HCT116 (cell line): ENCODE measurements around the gene DIP2C. TPM values are rescaled to one million over a fixed set of nuclear protein-coding genes. Genes with fewer than 3 reads are reported as not detected.

Experiments
- ATAC-seq: fragments of 200-7000 bp; cut with Tn5 transposase; 2 replicates; pipeline ENCODE4 v1.9.1; 2020; ENCODE audit warnings: mild to moderate bottlenecking, moderate library complexity
- BruUV-seq: library from RNA; stranded (reverse); fragments of 400-500 nt; replicated peaks from 2 replicates; lab custom pipeline; 2021; lab: Mats Ljungman, UMichigan
- CTCF ChIA-PET: fragments of 300-600 bp; sonication (Branson Sonifier 250); formaldehyde crosslinking; loops from one replicate; lab custom pipeline; 2021; ENCODE audit warnings: antibody characterized with exemption; lab: Charles Lee
- POLR2A ChIA-PET: fragments of 300-600, 350-600 bp; sonication (Branson Sonifier 250); formaldehyde crosslinking; loops from one replicate; lab custom pipeline; 2021; ENCODE audit warnings: antibody characterized with exemption; lab: Charles Lee
- RAD21 ChIA-PET, 2 experiments: fragments of 300-600 bp; sonication (Branson Sonifier 250); formaldehyde crosslinking; loops; one replicate each; lab custom pipeline; 2023; ENCODE audit warnings: low total read pairs in 2 of 2; ENCODE audit not compliant: uncharacterized antibody in 2 of 2, unreplicated experiment in 2 of 2, low non-redundant PET in 1 of 2; lab: Charles Lee
- DNase-seq: peaks from one replicate; pipeline ENCODE4 v3.0.0-alpha.2; 2010; ENCODE audit warnings: low read depth, low spot score
- H2AFZ ChIP-seq: fragments of 200-600 bp; shearing (Covaris generic), sonication (generic); 2 replicates; pipeline ENCODE4 v1.6.1; 2017; ENCODE audit warnings: low read depth, mixed run types, mixed read lengths, antibody characterized with exemption, low read length; ENCODE audit not compliant: poor library complexity, severe bottlenecking
- H3K27ac ChIP-seq: 2 replicates; pipeline ENCODE4 v1.5.1; 2012; ENCODE audit warnings: low read depth, low read length
- H3K27me3 ChIP-seq: fragments of 200-600 bp; sonication (generic); 2 replicates; pipeline ENCODE4 v1.6.1; 2016; ENCODE audit warnings: mixed run types, low read length, mixed read lengths; ENCODE audit not compliant: insufficient read depth
- H3K36me3 ChIP-seq, 2 experiments: fragments of 200-500 bp in 1 of 2; fragments of 200-600 bp in 1 of 2; sonication (Bioruptor generic) in 1 of 2; sonication (generic) in 1 of 2; 2 replicates each; pipeline versions ENCODE4 v1.5.1 to v1.6.1; 2014 to 2016; ENCODE audit warnings: low read length in 2 of 2, inconsistent platforms in 1 of 2, mixed read lengths in 1 of 2, mixed run types in 1 of 2; ENCODE audit not compliant: insufficient read depth in 2 of 2, control insufficient read depth in 1 of 2
- H3K4me1 ChIP-seq, 2 experiments: fragments of 200-600 bp in 1 of 2; sonication (generic) in 1 of 2; 2 replicates each; pipeline versions ENCODE4 v1.5.1 to v1.6.1; 2012 to 2017; ENCODE audit warnings: low read length in 2 of 2, inconsistent platforms in 1 of 2, mild to moderate bottlenecking in 1 of 2, mixed read lengths in 1 of 2, mixed run types in 1 of 2, moderate library complexity in 1 of 2; ENCODE audit not compliant: insufficient read depth in 2 of 2, control insufficient read depth in 1 of 2
- H3K4me2 ChIP-seq: fragments of 200-600 bp; sonication (generic); 2 replicates; pipeline ENCODE4 v1.6.1; 2017; ENCODE audit warnings: mixed run types, low read length, mixed read lengths
- H3K4me3 ChIP-seq, 2 experiments: fragments of 200-600 bp in 1 of 2; sonication (generic) in 1 of 2; replicated peaks in 1 of 2; 2 replicates each; pipeline ENCODE4 v1.5.1; 2011 to 2016; ENCODE audit warnings: low read length in 2 of 2, control low read depth in 1 of 2, low read depth in 1 of 2, mild to moderate bottlenecking in 1 of 2, mixed read lengths in 1 of 2, mixed run types in 1 of 2
- H3K79me2 ChIP-seq: fragments of 200-600 bp; sonication (generic); 2 replicates; pipeline ENCODE4 v1.6.1; 2017; ENCODE audit warnings: mild to moderate bottlenecking, mixed run types, low read length, moderate library complexity, mixed read lengths; ENCODE audit not compliant: insufficient read depth
- H3K9ac ChIP-seq: fragments of 200-600 bp; sonication (generic); 2 replicates; pipeline ENCODE4 v1.6.1; 2016; ENCODE audit warnings: low read length, mixed read lengths
- H3K9me2 ChIP-seq: fragments of 200-600 bp; sonication (generic), shearing (Covaris generic); 2 replicates; pipeline ENCODE4 v1.6.1; 2017; ENCODE audit warnings: mixed run types, mild to moderate bottlenecking, moderate library complexity; ENCODE audit not compliant: insufficient read depth
- H3K9me3 ChIP-seq, 2 experiments: fragments of 200-500 bp in 1 of 2; fragments of 200-600 bp in 1 of 2; sonication (Bioruptor generic) in 1 of 2; sonication (generic) in 1 of 2; 2 replicates each; pipeline ENCODE4 v1.6.1; 2014 to 2017; ENCODE audit warnings: low read length in 2 of 2, mixed read lengths in 2 of 2, inconsistent platforms in 1 of 2, low read depth in 1 of 2, mild to moderate bottlenecking in 1 of 2, mixed run types in 1 of 2, moderate library complexity in 1 of 2; ENCODE audit not compliant: control insufficient read depth in 1 of 2, insufficient read depth in 1 of 2
- H4K20me1 ChIP-seq: fragments of 200-600 bp; sonication (generic), shearing (Covaris generic); 2 replicates; pipeline ENCODE4 v1.6.1; 2017; ENCODE audit warnings: mixed run types, mild to moderate bottlenecking, moderate library complexity; ENCODE audit not compliant: insufficient read depth
- CEBPB ChIP-seq: IDR thresholded peaks from 2 replicates; pipeline ENCODE4 v1.6.1; 2012; ENCODE audit warnings: low read depth
- EZH2 ChIP-seq: fragments of 200-600 bp; sonication (generic); IDR thresholded peaks from 2 replicates; pipeline ENCODE4 v1.6.1; 2017; ENCODE audit warnings: antibody characterized with exemption, mixed run types
- FOSL1 ChIP-seq: IDR thresholded peaks from 2 replicates; pipeline ENCODE4 v1.6.1; 2012; ENCODE audit warnings: low read depth
- RAD21 ChIP-seq: IDR thresholded peaks from 2 replicates; pipeline ENCODE4 v1.6.1; 2012; ENCODE audit warnings: low read depth, mild to moderate bottlenecking
- SRF ChIP-seq: IDR thresholded peaks from 2 replicates; pipeline ENCODE4 v1.6.1; 2012; ENCODE audit warnings: low read depth
- TCF7L2 ChIP-seq: IDR thresholded peaks from 2 replicates; pipeline ENCODE4 v1.7.0; 2011; ENCODE audit warnings: borderline replicate concordance, inconsistent platforms; ENCODE audit not compliant: insufficient read depth, insufficient read length; ENCODE audit errors: extremely low read depth
- YY1 ChIP-seq: IDR thresholded peaks from 2 replicates; pipeline ENCODE4 v1.6.1; 2011; ENCODE audit warnings: low read length, low read depth, moderate library complexity, mild to moderate bottlenecking; ENCODE audit not compliant: insufficient replicate concordance; ENCODE audit errors: extremely low read depth
- ZFX ChIP-seq: fragments of 450-650 bp; IDR thresholded peaks from 2 replicates; pipeline ENCODE4 v1.6.1; 2017
- ZNF274 ChIP-seq: fragments of 200-500 bp; sonication (Bioruptor generic); IDR thresholded peaks from 2 replicates; pipeline ENCODE4 v1.6.1; 2014; ENCODE audit warnings: mild to moderate bottlenecking, low read depth, low read length, inconsistent platforms
- intact Hi-C: fragments of 100-400 bp; cut with micrococcal nuclease; formaldehyde crosslinking; loops from 2 replicates; pipeline ENCODE4 v1.10.0; 2022
- total RNA-seq: library from RNA; stranded (reverse); gene quantifications from one replicate; pipeline ENCODE4 v1.2.1, GENCODE V29; 2021; ENCODE audit not compliant: unreplicated experiment
- TF ChIP-seq, protein P1 (sequence below): IDR thresholded peaks from 2 replicates; pipeline ENCODE4 v1.6.1; 2012
- TF ChIP-seq, protein P2 (sequence below): IDR thresholded peaks from 2 replicates; pipeline ENCODE4 v1.6.1; 2012

The DIP2C gene
- total RNA-seq, 1 experiment from 2014 or later: 15.4 TPM

DNA sequence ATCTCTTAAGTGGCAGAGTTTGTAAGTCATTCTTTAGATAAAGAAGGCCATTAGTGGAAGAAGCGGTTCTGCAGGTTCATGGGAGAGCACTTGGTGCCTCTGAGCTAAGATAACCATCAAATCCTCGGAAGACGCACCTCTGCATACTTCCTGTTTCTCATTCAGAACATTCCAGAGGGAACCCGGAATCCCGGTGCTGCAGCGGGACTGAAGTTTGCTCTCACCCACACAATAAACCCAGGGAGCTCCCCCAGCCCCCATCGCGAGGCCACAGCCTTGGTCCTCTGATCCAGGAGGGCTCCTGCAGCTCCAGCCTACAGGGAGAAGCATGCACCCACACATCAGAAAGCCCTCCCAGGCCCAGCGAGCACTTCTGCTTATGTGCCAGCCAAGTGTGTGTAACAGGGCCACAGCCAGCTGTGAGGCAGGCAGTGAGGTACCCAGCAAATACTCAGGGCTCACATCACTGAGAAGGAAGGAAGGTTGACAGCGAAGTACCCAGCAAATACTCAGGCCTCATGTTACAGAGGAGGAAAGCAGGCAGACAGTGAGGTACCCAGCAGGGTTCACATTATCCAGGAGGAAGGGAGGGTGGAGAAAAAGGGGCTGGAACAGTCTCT lies 142.4 kb downstream of the DIP2C start (continued):
- TF ChIP-seq TCF7L2 (no peak), SRF (no peak), ZFX (no peak)
- TF ChIP-seq, protein P1, sequence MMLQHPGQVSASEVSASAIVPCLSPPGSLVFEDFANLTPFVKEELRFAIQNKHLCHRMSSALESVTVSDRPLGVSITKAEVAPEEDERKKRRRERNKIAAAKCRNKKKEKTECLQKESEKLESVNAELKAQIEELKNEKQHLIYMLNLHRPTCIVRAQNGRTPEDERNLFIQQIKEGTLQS: no peak

DNA sequence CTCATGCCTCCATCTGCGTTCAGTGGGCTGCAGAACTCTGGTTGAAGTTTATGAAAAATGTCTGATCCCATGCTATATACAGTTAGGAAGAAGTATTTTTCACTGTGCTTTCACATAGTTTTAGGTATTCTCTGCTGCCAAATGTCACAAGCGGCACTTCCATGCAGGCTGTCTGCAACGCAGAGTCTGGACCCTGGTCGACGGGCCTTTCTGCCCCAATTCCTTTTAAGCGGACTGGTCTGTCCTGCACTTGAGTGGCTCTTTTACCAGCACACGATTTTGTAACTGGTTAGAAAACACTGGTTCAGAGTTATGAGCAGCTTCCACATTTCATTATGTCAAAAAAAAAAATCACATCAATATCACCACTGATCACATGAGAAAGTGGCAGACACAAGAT lies 143.0 kb downstream of the DIP2C start:
- H4K20me1 ChIP-seq: no peaks in the 10 kb centered on the region
- no peak overlapping the region for H3K4me2 ChIP-seq
- ChIA-PET CTCF (no interaction called here), POLR2A (no interaction called here)
- no peak for TF ChIP-seq YY1
- TF ChIP-seq, all 23 proteins: peak for 0
- peaks cover 7% of the 10 kb centered on the region in 2 experiments; a peak in 2 of 4 replicates for H3K4me1 ChIP-seq
- intact Hi-C loops: no loop called here
- H3K27ac ChIP-seq: no peak overlapping the region
- H3K79me2 ChIP-seq: no peaks in the 10 kb centered on the region
- BruUV-seq: no TSS peak
- no peak overlapping the region for H3K4me3 ChIP-seq
- H3K9ac ChIP-seq: no peak overlapping the region
- RAD21 ChIA-PET: no interaction called here
- no peaks in the 10 kb centered on the region for H3K27me3 ChIP-seq
- no peaks in the 10 kb centered on the region for H3K36me3 ChIP-seq
- no peak overlapping the region for H2AFZ ChIP-seq
- no peak for ATAC-seq
- no peaks in the 10 kb centered on the region for H3K9me2 ChIP-seq
- H3K9me3 ChIP-seq: no peaks in the 10 kb centered on the region
- DNase-seq: no peak

DNA sequence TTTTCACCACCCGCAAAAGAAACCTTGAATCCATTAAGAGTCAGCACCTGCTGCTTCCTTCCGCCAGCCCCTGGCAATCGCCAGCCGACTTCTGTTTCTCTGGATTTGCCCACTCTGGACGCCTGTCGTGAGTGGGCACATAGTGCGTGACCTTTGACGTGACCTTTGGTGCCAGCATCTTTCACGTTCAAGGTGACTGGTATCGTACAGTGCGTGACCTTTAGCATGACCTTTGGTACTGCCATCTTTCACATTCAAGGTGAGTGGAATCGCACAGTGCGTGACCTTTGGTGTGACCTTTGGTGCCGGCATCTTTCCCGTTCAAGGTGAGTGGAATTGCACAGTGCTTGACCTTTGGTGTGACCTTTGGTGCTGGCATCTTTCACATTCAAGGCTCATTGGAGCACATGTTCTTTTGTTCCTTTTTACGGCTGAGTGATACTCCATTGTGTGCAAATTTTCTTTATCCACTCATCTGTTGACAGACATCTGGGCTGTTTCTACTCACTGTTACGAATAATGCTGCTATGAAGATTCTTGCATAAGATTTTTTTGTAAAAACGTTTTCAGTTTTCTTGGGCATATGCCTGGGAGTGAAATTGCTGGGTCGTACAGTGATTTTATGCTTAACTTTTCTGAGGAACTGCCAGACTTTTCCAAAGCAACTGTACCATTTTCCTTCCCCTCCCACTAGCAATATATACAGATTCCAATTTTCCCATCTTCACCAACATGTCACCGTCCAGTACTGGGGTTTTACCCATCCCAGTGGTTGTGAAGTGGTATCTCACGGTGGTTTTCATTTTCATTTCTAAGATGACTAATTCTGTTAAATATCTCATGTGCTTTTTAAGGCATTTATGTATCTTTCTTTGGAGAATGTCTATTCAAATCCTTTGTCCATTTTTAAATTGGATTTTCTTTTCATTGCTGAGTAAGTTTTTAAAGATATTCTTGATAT lies 145.3 kb downstream of the DIP2C start:
- no peak overlapping the region for H3K9ac ChIP-seq
- BruUV-seq: no TSS peak
- H3K79me2 ChIP-seq: no peaks in the 10 kb centered on the region
- ChIA-PET POLR2A (no interaction called here), RAD21 (no interaction called here), CTCF (no interaction called here)
- no peaks in the 10 kb centered on the region for H3K27me3 ChIP-seq
- no peak overlapping the region for H3K27ac ChIP-seq
- no peak for TF ChIP-seq FOSL1
- no peak for TF ChIP-seq CEBPB
- TF ChIP-seq RAD21: no peak
- TF ChIP-seq, protein P2, sequence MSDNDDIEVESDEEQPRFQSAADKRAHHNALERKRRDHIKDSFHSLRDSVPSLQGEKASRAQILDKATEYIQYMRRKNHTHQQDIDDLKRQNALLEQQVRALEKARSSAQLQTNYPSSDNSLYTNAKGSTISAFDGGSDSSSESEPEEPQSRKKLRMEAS: no peak
- no peak for TF ChIP-seq EZH2
- no peak for TF ChIP-seq ZNF274
- no peak for TF ChIP-seq YY1
- H3K9me2 ChIP-seq: no peaks in the 10 kb centered on the region
- DNase-seq (no peak), ATAC-seq (no peak)
- H2AFZ ChIP-seq: no peak overlapping the region
- peaks cover 7% of the 10 kb centered on the region in 2 experiments; a peak in 2 of 4 replicates for H3K4me1 ChIP-seq
- no peak overlapping the region for H3K4me2 ChIP-seq
- intact Hi-C loops: no loop called here
- no peaks in the 10 kb centered on the region for H3K36me3 ChIP-seq
- no peaks in the 10 kb centered on the region for H4K20me1 ChIP-seq
- no peaks in the 10 kb centered on the region for H3K9me3 ChIP-seq
- H3K4me3 ChIP-seq: no peak overlapping the region
